ENCODE data around the gene MRPS16. TPM values are rescaled to one million over a fixed set of nuclear protein-coding genes. Genes with fewer than 3 reads are reported as not detected.

MRPS16 gene
- total and polyA plus RNA-seq, 9 of the 15 experiments (the other 6 are each of a cell fraction or from before 2014, with no cell fraction given): 65.0 to 239 (median 146) TPM

DNA sequence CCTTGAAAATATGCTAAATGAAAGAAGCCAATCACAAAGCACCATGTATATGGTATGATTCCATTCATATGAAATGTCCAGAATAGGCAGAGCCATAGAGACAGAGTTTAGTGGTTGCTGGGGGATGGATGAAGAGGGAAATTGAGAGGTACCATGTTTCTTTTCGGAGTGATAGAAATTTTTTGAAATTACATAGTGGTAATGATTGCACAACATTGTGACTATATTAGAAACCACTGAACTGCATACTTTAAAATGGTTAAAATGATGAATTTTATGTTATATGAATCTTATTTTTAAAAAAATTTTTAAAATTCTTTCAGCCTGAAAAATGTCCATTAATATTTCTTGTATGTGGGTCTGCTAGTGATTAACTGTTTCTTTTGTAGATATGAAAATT lies 31.5 kb downstream of the MRPS16 start (continued):
- TF ChIP-seq, protein P1, sequence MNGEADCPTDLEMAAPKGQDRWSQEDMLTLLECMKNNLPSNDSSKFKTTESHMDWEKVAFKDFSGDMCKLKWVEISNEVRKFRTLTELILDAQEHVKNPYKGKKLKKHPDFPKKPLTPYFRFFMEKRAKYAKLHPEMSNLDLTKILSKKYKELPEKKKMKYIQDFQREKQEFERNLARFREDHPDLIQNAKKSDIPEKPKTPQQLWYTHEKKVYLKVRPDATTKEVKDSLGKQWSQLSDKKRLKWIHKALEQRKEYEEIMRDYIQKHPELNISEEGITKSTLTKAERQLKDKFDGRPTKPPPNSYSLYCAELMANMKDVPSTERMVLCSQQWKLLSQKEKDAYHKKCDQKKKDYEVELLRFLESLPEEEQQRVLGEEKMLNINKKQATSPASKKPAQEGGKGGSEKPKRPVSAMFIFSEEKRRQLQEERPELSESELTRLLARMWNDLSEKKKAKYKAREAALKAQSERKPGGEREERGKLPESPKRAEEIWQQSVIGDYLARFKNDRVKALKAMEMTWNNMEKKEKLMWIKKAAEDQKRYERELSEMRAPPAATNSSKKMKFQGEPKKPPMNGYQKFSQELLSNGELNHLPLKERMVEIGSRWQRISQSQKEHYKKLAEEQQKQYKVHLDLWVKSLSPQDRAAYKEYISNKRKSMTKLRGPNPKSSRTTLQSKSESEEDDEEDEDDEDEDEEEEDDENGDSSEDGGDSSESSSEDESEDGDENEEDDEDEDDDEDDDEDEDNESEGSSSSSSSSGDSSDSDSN (IDR thresholded peaks at IDR 0.05; ENCODE audit: borderline replicate concordance in 1 of 2, low read depth in 2 of 2, low read length in 2 of 2): no peak
- TF ChIP-seq KHSRP (IDR thresholded peaks at IDR 0.05) (no peak), CEBPB (tag; IDR thresholded peaks at IDR 0.05) (peak; percentile 80; the same call in 1 of the 2 replicates)

DNA sequence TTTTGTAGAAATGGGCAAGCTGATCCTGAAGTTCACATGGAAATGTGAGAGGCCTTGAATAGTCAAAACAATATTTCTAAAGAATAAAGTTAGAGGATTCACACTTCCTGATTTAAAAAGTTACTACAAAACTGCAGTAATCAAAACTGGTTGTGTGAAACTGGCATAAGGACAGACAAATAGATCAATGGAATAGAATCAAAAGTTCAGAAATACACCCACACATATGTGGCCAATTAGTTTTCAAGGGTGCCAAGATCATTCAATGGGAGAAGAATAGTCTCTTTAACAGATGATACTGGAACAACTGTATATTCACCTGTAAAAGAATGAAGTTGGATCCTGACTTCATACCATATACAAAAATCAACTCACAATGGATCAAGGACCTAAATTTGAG lies 33.1 kb downstream of the MRPS16 start:
- no TSS peak for BruUV-seq (replicated peaks)
- intact Hi-C loops (cut with micrococcal nuclease) (loop anchor here (5.0 kb wide), 1 partner anchor 52 kb away; the partner anchor contains the start of genes ECD and FAM149B1), in situ Hi-C loops (cut with MboI) (no loop called here)
- Histone ChIP-seq H3K36me3 (ENCODE audit: control insufficient read depth, insufficient read depth, low read length) (no peaks in the 10 kb centered on the region), H3K79me2 (ENCODE audit: control insufficient read depth, insufficient read depth, low read length) (no peaks in the 10 kb centered on the region), H3K27ac (ENCODE audit: extremely low read depth, low read depth, low read length) (no peak overlapping the region), H3K4me2 (ENCODE audit: insufficient read depth, low read length) (no peak overlapping the region), H2AFZ (ENCODE audit: low read depth, low read length) (no peak overlapping the region), H3K27me3 (ENCODE audit: control insufficient read depth in 2 of 2, insufficient read depth in 2 of 2, low read length in 2 of 2) (no peaks in the 10 kb centered on the region), H3K4me3 (no peak overlapping the region), H3K9ac (ENCODE audit: insufficient read depth in 1 of 2, low read depth in 2 of 2, low read length in 2 of 2) (no peak overlapping the region), H3K4me1 (replicated peaks in 1 of 2; ENCODE audit: control insufficient read depth in 2 of 2, insufficient read depth in 2 of 2, low read length in 2 of 2) (peaks cover 0 to 9% of the 10 kb centered on the region in 2 experiments; a peak in 2 of 5 replicates), H4K20me1 (replicated peaks; ENCODE audit: control insufficient read depth, insufficient read depth, low read length) (no peaks in the 10 kb centered on the region), H3K9me3 (replicated peaks; ENCODE audit: control insufficient read depth, insufficient read depth, low read depth, low read length) (no peaks in the 10 kb centered on the region), H3K9me1 (ENCODE audit: control insufficient read depth, insufficient read depth, low read length) (no peaks in the 10 kb centered on the region)
- POLR2A ChIA-PET: interaction anchor here (0.6 kb wide), 1 partner anchor 363 kb away, joined by 3 read pairs; no protein-coding TSS in a partner anchor
- no peak for DNase-seq (ENCODE audit: extremely low read depth in 1 of 4, low spot score in 3 of 4)
- TF ChIP-seq, protein P2, sequence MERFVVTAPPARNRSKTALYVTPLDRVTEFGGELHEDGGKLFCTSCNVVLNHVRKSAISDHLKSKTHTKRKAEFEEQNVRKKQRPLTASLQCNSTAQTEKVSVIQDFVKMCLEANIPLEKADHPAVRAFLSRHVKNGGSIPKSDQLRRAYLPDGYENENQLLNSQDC (CRISPR knock-in tag; IDR thresholded peaks at IDR 0.05): no peak
- TF ChIP-seq XRCC3 (IDR thresholded peaks at IDR 0.05) (no peak), RAD21 (CRISPR knock-in tag; conservative IDR thresholded peaks at IDR 0.05 in 1 of 2, IDR thresholded peaks at IDR 0.05 in 1 of 2) (no peak), MEF2A (IDR thresholded peaks at IDR 0.05; ENCODE audit: control insufficient read depth, low read depth, low read length) (no peak), CBFB (CRISPR knock-in tag; IDR thresholded peaks at IDR 0.05) (no peak), ELF1 (tag; IDR thresholded peaks at IDR 0.05) (no peak), CHD4 (IDR thresholded peaks at IDR 0.05; ENCODE audit: insufficient read depth, insufficient replicate concordance, low read depth, low read length, poor library complexity, severe bottlenecking) (no peak)
- no peak for ATAC-seq
- CTCF ChIA-PET (ENCODE audit: low intra/inter-chr PET ratio): interaction anchor here (1.1 kb wide), 1 partner anchor 60 kb away, joined by 3 read pairs; no protein-coding TSS in a partner anchor
- no peak for FAIRE-seq
